LNCAP (cell line): ENCODE results near the gene STX18.

ENCODE experiments used
- CTCF ChIP-seq: fragments of 450-650 bp; IDR thresholded peaks from 2 replicates; pipeline ENCODE4 v1.5.1; 2017; ENCODE audit warnings: mild to moderate bottlenecking

The STX18 gene

GRCh38 chr4:4542774-4543485 is 1.1 kb upstream of the STX18 start:
- TF ChIP-seq CTCF = no peak

DNA sequence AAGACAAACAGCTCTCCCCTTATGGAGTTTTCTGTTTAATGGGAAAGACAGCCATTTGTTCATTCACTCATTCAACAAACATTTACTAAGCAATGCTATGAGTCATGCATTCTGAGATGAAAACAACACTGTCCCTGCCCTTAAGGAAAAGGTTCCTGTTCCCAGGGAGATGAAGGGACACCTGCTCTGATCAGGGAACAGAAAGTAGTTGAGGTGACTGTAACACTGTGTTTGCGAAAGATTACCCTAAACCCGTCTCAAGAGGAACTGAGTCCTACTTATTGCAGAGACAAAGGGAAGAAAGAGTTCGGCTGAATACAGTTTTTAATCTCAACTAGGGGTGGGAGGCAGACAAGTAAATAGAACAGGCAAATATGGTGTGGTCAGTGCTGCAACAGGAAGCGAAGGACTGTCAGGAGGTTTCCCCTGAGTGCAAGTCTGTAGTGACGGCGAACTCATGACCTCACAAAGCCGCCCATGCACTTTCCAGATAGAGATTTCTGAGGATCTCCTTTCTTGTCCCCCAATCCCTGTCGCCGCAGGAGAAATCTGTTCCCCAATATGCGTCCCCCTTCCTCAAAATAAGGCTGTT is 712 bp downstream of the STX18 start:
- no peak for TF ChIP-seq CTCF

DNA sequence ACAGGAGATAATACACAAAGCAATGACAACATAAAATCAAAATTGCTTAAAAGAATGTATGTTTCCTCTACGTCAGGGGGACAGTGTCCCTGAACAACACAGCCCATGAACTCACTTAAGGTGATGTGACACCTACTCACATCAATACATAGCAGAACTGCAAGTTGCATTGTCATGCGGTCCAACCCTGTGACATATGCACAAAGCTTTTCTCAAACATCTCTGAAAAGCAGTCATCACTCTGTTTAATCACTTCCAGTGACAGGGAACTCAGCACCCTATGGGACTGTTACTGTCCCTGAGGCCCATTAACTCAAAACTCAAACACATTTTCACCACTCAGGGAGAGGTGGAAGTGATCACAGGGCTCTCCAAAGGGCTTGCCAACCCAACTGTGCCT is 2.4 kb downstream of the STX18 start:
- no peak for TF ChIP-seq CTCF

GRCh38 chr4:4535590-4535989 is 6.3 kb downstream of the STX18 start:
- no peak for TF ChIP-seq CTCF

DNA sequence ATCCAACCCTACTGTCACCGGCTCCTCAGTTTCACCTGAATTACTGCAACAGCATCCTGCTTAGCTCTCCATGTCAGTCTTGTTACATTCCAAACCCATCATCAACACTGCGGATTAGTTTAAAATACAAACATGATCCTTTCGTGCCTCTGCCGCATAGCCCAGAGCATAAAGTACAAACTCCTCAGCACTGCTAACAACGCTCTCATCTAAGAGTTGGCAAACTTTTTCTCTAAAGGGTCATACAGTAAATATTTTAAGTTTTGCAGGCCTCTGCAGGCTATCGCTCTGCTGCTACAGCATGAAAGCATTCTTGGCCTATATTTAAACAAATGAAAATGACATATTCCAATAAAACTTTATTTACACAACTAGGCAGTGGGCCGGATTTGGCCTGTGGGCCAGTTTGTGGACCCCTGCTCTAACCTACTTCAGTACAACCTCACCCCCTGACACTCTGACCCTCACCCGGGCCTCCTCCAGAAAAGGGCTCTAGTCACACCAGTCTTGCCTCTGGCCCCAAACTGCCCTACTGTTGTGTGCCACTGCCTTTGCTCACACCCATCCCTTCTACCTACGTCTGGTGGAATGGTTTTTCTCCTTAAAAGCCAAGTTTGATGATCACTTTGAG is 7.2 kb downstream of the STX18 start:
- TF ChIP-seq CTCF = no peak

DNA sequence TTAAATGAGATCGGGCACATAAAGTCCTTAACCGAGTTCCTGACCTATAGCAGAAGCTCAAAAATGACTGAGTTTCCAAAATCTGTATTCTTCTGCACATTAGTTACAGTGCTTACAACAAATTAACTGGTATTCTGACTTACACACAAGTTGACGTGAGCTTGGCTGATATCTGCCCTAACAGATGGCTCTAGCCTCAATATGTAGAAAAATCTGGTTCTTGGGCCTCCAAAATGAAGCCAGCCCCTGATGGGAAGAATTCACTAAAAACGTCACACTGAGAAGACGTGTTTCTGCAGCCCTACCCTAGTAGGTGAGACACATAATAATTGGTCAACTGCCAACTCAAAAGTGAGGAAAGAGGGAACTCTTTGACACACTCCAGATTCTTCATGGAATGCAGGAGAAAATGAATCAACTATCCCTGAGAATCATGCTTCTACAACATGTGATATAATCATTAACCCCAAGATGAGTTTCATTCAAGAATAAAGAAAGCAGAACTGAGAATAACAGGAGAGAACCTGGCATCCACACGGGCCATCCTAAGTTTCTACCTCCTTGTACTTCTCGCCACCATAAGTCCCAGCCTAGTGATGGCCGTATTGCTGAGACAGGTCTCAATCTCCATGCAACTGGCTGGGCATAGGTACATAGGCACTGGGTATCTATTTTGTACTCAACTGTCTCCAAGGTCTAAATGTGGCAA is 8.2 kb downstream of the STX18 start:
- TF ChIP-seq CTCF = no peak

DNA sequence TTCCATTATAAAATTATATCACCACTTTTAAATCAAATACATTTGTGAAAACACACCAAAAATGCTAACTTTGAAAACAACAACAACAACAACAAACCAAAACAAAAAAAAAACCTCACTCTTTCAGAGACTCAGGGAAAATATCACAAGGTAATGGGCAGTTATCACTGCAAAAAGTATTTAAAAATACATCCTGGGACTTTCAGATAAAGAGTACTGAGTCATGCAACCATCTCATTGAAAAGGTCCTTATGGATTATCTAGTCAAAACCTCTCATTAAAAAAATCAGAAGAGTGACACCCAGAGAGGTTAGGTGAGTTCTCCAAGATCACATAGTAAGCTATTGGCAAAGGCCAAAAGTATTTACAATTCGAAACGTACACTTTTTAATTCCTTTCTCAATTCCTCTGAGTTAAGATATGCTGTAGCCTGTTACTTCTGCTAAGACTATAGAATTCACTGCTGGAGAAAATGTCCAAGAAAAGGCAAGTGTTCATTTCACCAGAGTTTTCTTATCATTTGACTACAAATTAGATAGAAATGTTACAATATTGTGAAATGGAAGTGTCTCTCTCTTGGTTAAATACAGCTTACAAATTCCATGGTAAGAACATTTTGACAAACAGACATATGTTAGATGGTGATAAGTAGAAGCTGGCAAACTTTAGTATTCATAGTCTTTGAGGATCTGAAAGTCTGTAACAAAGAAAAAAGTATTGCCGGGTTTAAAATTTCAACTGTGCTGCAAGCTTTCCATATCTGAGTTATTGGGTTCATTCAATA is 9.3 kb downstream of the STX18 start:
- TF ChIP-seq CTCF = no peak
